ENCODE data around the gene AMOTL1. TPM values are rescaled to one million over a fixed set of nuclear protein-coding genes. Genes with fewer than 3 reads are reported as not detected.

AMOTL1 gene
- total RNA-seq, 1 donor from 2014 or later = 38.1 TPM

Other genes with a start within 250 kb of the AMOTL1 start
- gene FUT4, start 224.4 kb upstream of the AMOTL1 start, total RNA-seq = 6.4 and 6.5 TPM in 2 replicates
- 0.79 and 1.2 TPM in 2 replicates for gene PIWIL4, start 201.0 kb upstream of the AMOTL1 start, total RNA-seq
- gene CWC15, start 205.2 kb downstream of the AMOTL1 start, total RNA-seq = 38.0 and 40.8 TPM in 2 replicates
- gene KDM4D, start 205.4 kb downstream of the AMOTL1 start, total RNA-seq = 0.17 and 0.65 TPM in 2 replicates

All from dermis blood vessel endothelial cell (primary cell).